Left lung (tissue), 10 donors: Measurements from ENCODE around the gene ZNF544. TPM values are rescaled to one million over a fixed set of nuclear protein-coding genes. Genes with fewer than 3 reads are reported as not detected.
A peak's percentile ranks its signal among the peaks of the same experiment; 100 is the strongest.
"Not testable (repeated sequence)": the region's sequence is repeated elsewhere in the genome, so short reads cannot be mapped to it uniquely, and the experiment has no call there.

Experiments used
- ATAC-seq: fragments of 200-7000 bp; cut with Tn5 transposase; one replicate; pipeline ENCODE4 v1.9.1; 2020; ENCODE audit warnings: moderate library complexity
- DNase-seq, 4 donors: peaks; one replicate each; pipeline ENCODE4 v3.0.0-alpha.2; 2013 to 2020
- H3K27ac ChIP-seq, 2 donors: fragments of 200-600 bp; sonication (generic) in 1 of 2; one replicate each; pipeline versions ENCODE4 v1.5.0 to v1.8.0; 2020 to 2021
- H3K27me3 ChIP-seq, 2 donors: fragments of 200-600 bp; sonication (generic) in 1 of 2; one replicate each; pipeline versions ENCODE4 v1.5.0 to v1.8.0; 2020 to 2021
- H3K36me3 ChIP-seq, 2 donors: fragments of 200-600 bp; sonication (generic) in 1 of 2; one replicate each; pipeline versions ENCODE4 v1.5.0 to v1.8.0; 2020 to 2021
- H3K4me1 ChIP-seq, 2 donors: fragments of 200-600 bp; one replicate each; pipeline ENCODE4 v1.8.0; 2021
- H3K4me3 ChIP-seq, 2 donors: fragments of 200-600 bp; sonication (generic) in 1 of 2; one replicate each; pipeline versions ENCODE4 v1.5.0 to v1.8.0; 2020 to 2021; ENCODE audit warnings: mild to moderate bottlenecking in 1 of 2
- H3K9me3 ChIP-seq, 2 donors: fragments of 200-600 bp; sonication (generic) in 1 of 2; one replicate each; pipeline versions ENCODE4 v1.5.0 to v1.8.0; 2020 to 2021
- intact Hi-C, 2 donors: fragments of 100-400 bp; cut with DNase I; formaldehyde crosslinking; loops; one replicate each; pipeline versions ENCODE4 v1.11.2 to v1.14.2; 2022
- polyA plus RNA-seq, 6 donors: library from polyadenylated mRNA; unstranded; fragments of 120-200 nt; gene quantifications; one replicate each; pipeline ENCODE4 v1.2.1, GENCODE V29; 2013; ENCODE audit not compliant: insufficient read length in 6 of 6
- total RNA-seq, 2 donors: library from RNA; stranded (reverse); fragmentation: NEBNext Ultra II Directional; extraction: Animal tissue kit (Norgen Biotek cat#: 25700); gene quantifications; one replicate each; pipeline ENCODE4 v1.2.1, GENCODE V29; 2021
- TF ChIP-seq, protein P1 (sequence below), 2 donors: fragments of 200-600 bp; sonication (generic) in 1 of 2; IDR thresholded peaks; one replicate each; pipeline versions ENCODE4 v1.5.0 to v1.8.0; 2021; ENCODE audit warnings: antibody characterized with exemption in 2 of 2
- donor health status: DM: no; HTN: yes; CAD: no.
- donor health status: DM: no; HTN: no; CAD: no.

The ZNF544 gene
- total and polyA plus RNA-seq, 8 donors: 23.8 to 45.7 (median 35.8) TPM

- ATAC-seq (peak; percentile 43), DNase-seq (peak in 1 of 4 donors; percentile 28)
- peaks cover 8 to 27% of the 10 kb centered on the region in 2 donors for H3K4me1 ChIP-seq
- H3K27ac ChIP-seq, H3K4me3 ChIP-seq, H3K9me3 ChIP-seq, intact Hi-C loops, H3K27me3 ChIP-seq: not testable (repeated sequence)
- H3K36me3 ChIP-seq: peaks cover 0 to 91% of the 10 kb centered on the region in 2 donors
- TF ChIP-seq, protein P1, sequence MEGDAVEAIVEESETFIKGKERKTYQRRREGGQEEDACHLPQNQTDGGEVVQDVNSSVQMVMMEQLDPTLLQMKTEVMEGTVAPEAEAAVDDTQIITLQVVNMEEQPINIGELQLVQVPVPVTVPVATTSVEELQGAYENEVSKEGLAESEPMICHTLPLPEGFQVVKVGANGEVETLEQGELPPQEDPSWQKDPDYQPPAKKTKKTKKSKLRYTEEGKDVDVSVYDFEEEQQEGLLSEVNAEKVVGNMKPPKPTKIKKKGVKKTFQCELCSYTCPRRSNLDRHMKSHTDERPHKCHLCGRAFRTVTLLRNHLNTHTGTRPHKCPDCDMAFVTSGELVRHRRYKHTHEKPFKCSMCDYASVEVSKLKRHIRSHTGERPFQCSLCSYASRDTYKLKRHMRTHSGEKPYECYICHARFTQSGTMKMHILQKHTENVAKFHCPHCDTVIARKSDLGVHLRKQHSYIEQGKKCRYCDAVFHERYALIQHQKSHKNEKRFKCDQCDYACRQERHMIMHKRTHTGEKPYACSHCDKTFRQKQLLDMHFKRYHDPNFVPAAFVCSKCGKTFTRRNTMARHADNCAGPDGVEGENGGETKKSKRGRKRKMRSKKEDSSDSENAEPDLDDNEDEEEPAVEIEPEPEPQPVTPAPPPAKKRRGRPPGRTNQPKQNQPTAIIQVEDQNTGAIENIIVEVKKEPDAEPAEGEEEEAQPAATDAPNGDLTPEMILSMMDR (IDR thresholded peaks at IDR 0.05): peak; percentile 40 to 43
Measured at GRCh38 chr19:58310685-58311084, 82.0 kb downstream of the ZNF544 start.

- DNase-seq (no peak), ATAC-seq (no peak)
- Histone ChIP-seq H3K27me3 (no peaks in the 10 kb centered on the region), H3K27ac (no peak overlapping the region), H3K4me1 (peaks cover under 1 to 20% of the 10 kb centered on the region in 2 donors), H3K9me3 (no peaks in the 10 kb centered on the region), H3K4me3 (no peak overlapping the region), H3K36me3 (peaks cover 0 to 96% of the 10 kb centered on the region in 2 donors)
- TF ChIP-seq, protein P1 (IDR thresholded peaks at IDR 0.05): no peak
- intact Hi-C loops: no loop called here
Measured at GRCh38 chr19:58311345-58311865, 82.7 kb downstream of the ZNF544 start.

Other genes starting within 250 kb of the ZNF544 start
- gene ZNF606, start 226.1 kb upstream of the ZNF544 start, total RNA-seq: 10 to 100 TPM; 11.4 to 13.3 TPM
- gene ZNF606, start 226.1 kb upstream of the ZNF544 start, polyA plus RNA-seq: 10 to 100 TPM; 28.9 to 34.6 (median 31.3) TPM
- under 1 TPM in 1 of 2 donors, not detected in 1; 0.47 TPM for gene ZSCAN1, start 194.9 kb upstream of the ZNF544 start, total RNA-seq
- 1 to 10 TPM; 1.4 to 3.4 (median 2.4) TPM for gene ZSCAN1, start 194.9 kb upstream of the ZNF544 start, polyA plus RNA-seq
- 1 to 10 TPM; 3.3 to 4.9 TPM for gene ZNF135, start 169.6 kb upstream of the ZNF544 start, total RNA-seq
- 10 to 100 TPM; 22.3 to 32.6 (median 29.0) TPM for gene ZNF135, start 169.6 kb upstream of the ZNF544 start, polyA plus RNA-seq
- 10 to 100 TPM; 32.7 to 58.1 TPM for gene ZSCAN18, start 130.7 kb upstream of the ZNF544 start, total RNA-seq
- gene ZSCAN18, start 130.7 kb upstream of the ZNF544 start, polyA plus RNA-seq: 10 to 100 TPM; 78.0 to 91.1 (median 84.7) TPM
- gene ZNF329, start 78.1 kb upstream of the ZNF544 start, total RNA-seq: 10 to 100 TPM in 1 of 2 donors, 1 to 10 TPM in 1; 7.9 to 11.7 TPM
- 10 to 100 TPM; 19.6 to 22.9 (median 21.0) TPM for gene ZNF329, start 78.1 kb upstream of the ZNF544 start, polyA plus RNA-seq
- 10 to 100 TPM; 19.9 to 25.9 TPM for gene ZNF274, start 45.9 kb upstream of the ZNF544 start, total RNA-seq
- gene ZNF274, start 45.9 kb upstream of the ZNF544 start, polyA plus RNA-seq: 10 to 100 TPM; 18.7 to 23.7 (median 21.8) TPM
- gene ZNF8, start 50.0 kb downstream of the ZNF544 start, total RNA-seq: 1 to 10 TPM; 5.5 TPM
- 10 to 100 TPM in 3 of 6 donors, 1 to 10 TPM in 3; 9.4 to 10.6 (median 10.1) TPM for gene ZNF8, start 50.0 kb downstream of the ZNF544 start, polyA plus RNA-seq
- gene ERVK3-1, start 76.5 kb downstream of the ZNF544 start, total RNA-seq: 10 to 100 TPM; 25.4 to 31.9 TPM
- gene ERVK3-1, start 76.5 kb downstream of the ZNF544 start, polyA plus RNA-seq: 10 to 100 TPM; 46.8 to 52.5 (median 49.4) TPM
- gene ZSCAN22, start 98.1 kb downstream of the ZNF544 start, total RNA-seq: 1 to 10 TPM; 3.4 to 3.9 TPM
- 1 to 10 TPM; 3.8 to 5.0 (median 4.2) TPM for gene ZSCAN22, start 98.1 kb downstream of the ZNF544 start, polyA plus RNA-seq
- gene A1BG, start 124.6 kb downstream of the ZNF544 start, total RNA-seq: 10 to 100 TPM in 1 of 2 donors, 1 to 10 TPM in 1; 9.8 to 10.2 TPM
- 1 to 10 TPM in 4 of 6 donors, under 1 TPM in 2; 0.81 to 1.9 (median 1.5) TPM for gene A1BG, start 124.6 kb downstream of the ZNF544 start, polyA plus RNA-seq
- gene ZNF497, start 133.8 kb downstream of the ZNF544 start, total RNA-seq: 1 to 10 TPM in 1 of 2 donors, under 1 TPM in 1; 0.76 to 1.2 TPM
- 1 to 10 TPM; 3.0 to 4.4 (median 3.2) TPM for gene ZNF497, start 133.8 kb downstream of the ZNF544 start, polyA plus RNA-seq
- gene ZNF837, start 152.1 kb downstream of the ZNF544 start, total RNA-seq: 1 to 10 TPM; 1.7 to 2.1 TPM
- 1 to 10 TPM; 1.9 to 3.7 (median 2.9) TPM for gene ZNF837, start 152.1 kb downstream of the ZNF544 start, polyA plus RNA-seq
- gene RPS5, start 158.4 kb downstream of the ZNF544 start, total RNA-seq: 1,000 to 10,000 TPM in 1 of 2 donors, 100 to 1,000 TPM in 1; 842 to 1,045 TPM
- 1,000 to 10,000 TPM; 1,242 to 1,479 (median 1,313) TPM for gene RPS5, start 158.4 kb downstream of the ZNF544 start, polyA plus RNA-seq
- gene RNF225, start 166.7 kb downstream of the ZNF544 start, total RNA-seq: 1 to 10 TPM; 1.9 to 3.2 TPM
- not detected for gene RNF225, start 166.7 kb downstream of the ZNF544 start, polyA plus RNA-seq
- gene ZNF584, start 179.7 kb downstream of the ZNF544 start, total RNA-seq: 10 to 100 TPM in 1 of 2 donors, 1 to 10 TPM in 1; 7.4 to 12.7 TPM
- gene ZNF584, start 179.7 kb downstream of the ZNF544 start, polyA plus RNA-seq: 10 to 100 TPM in 3 of 6 donors, 1 to 10 TPM in 3; 9.0 to 11.3 (median 10.0) TPM
- gene ZNF132, start 211.2 kb downstream of the ZNF544 start, total RNA-seq: 1 to 10 TPM; 6.2 to 7.1 TPM
- 10 to 100 TPM in 4 of 6 donors, 1 to 10 TPM in 2; 9.6 to 12.9 (median 10.2) TPM for gene ZNF132, start 211.2 kb downstream of the ZNF544 start, polyA plus RNA-seq
- gene ZNF324B, start 222.7 kb downstream of the ZNF544 start, total RNA-seq: 1 to 10 TPM; 5.2 to 7.0 TPM
- 1 to 10 TPM; 5.4 to 7.8 (median 6.7) TPM for gene ZNF324B, start 222.7 kb downstream of the ZNF544 start, polyA plus RNA-seq
- 1 to 10 TPM; 7.1 to 9.5 TPM for gene ZNF324, start 238.2 kb downstream of the ZNF544 start, total RNA-seq
- 10 to 100 TPM in 1 of 6 donors, 1 to 10 TPM in 5; 8.1 to 10.1 (median 8.6) TPM for gene ZNF324, start 238.2 kb downstream of the ZNF544 start, polyA plus RNA-seq
- 1 to 10 TPM; 6.2 to 6.6 TPM for gene ZNF446, start 247.4 kb downstream of the ZNF544 start, total RNA-seq
- gene ZNF446, start 247.4 kb downstream of the ZNF544 start, polyA plus RNA-seq: 10 to 100 TPM; 12.9 to 16.9 (median 15.0) TPM